ENCODE measurements around the gene ENO1. TPM values are rescaled to one million over a fixed set of nuclear protein-coding genes. Genes with fewer than 3 reads are reported as not detected.

The ENO1 gene
- total and polyA plus RNA-seq, 9 of the 15 experiments (the other 6 are each of a cell fraction or from before 2014, with no cell fraction given), result 2,249 to 7,472 (median 2,868) TPM

DNA sequence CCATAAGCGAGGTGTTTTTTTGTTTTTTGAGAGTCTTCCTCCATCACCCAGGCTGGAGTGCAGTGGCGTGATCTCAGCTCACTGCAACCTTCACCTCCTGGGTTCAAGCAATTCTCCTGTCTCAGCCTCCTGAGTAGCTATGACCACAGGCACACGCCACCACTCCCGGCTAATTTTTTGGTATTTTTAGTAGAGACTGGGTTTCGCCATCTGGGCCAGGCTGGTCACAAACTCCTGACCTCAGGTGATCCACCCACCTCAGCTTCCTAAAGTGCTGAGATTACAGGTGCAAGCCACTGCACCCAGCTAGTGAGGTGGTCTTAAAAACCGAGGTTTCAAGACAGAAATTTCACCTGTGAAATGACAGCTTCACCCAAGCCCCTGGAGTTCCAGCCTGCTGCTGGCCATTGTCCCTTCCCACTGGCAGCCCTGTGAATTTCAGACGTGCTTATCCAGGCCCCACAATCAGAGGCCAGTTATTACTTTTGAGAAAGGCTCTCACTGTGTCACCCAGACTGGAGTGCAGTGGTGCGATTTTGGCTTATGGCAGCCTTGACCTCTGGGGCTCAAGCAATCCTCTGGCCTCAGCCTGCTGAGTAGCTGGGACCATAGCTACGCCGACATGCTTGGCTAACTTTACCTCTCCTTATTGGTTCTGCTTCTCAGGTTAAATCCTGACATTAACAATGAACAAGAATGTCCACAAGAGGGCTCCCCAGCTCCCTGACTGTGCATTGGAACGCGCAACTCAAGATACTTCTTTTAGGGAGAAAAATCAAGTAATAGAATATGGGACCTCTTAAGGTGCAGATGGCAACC, 19.4 kb downstream of the ENO1 start (continued):
- TF ChIP-seq POLR2G (IDR thresholded peaks at IDR 0.05; ENCODE audit: low read depth, low read length) (peak; percentile 33; the same call in 1 of the 2 replicates), RAD21 (CRISPR knock-in tag; conservative IDR thresholded peaks at IDR 0.05 in 1 of 2, IDR thresholded peaks at IDR 0.05 in 1 of 2) (peak; percentile 41 to 72), POLR2AphosphoS2 (IDR thresholded peaks at IDR 0.05; ENCODE audit: low read length) (peak; percentile 95; the same call in 1 of the 2 replicates), HCFC1 (IDR thresholded peaks at IDR 0.05; ENCODE audit: low read depth, low read length) (0 out of 2 replicates have a peak, but pooled peaks have one; percentile 21), HDAC8 (tag; IDR thresholded peaks at IDR 0.05) (0 out of 2 replicates have a peak, but pooled peaks have one; percentile 35), ZNF699 (CRISPR knock-in tag; IDR thresholded peaks at IDR 0.05; ENCODE audit: insufficient replicate concordance) (no peak), SMC3 (conservative IDR thresholded peaks at IDR 0.05; ENCODE audit: insufficient read depth, low read depth, low read length) (peak; percentile 67), MAFF (IDR thresholded peaks at IDR 0.05; ENCODE audit: low read length) (no peak), CBFB (CRISPR knock-in tag; IDR thresholded peaks at IDR 0.05) (peak; percentile 49; the same call in 1 of the 2 replicates), POLR2A (conservative IDR thresholded peaks at IDR 0.05) (peak; percentile 61; the same call in 1 of the 2 replicates), ETS2 (tag; IDR thresholded peaks at IDR 0.05; ENCODE audit: borderline replicate concordance, poor library complexity, severe bottlenecking) (no peak)
- TF ChIP-seq, protein P1, sequence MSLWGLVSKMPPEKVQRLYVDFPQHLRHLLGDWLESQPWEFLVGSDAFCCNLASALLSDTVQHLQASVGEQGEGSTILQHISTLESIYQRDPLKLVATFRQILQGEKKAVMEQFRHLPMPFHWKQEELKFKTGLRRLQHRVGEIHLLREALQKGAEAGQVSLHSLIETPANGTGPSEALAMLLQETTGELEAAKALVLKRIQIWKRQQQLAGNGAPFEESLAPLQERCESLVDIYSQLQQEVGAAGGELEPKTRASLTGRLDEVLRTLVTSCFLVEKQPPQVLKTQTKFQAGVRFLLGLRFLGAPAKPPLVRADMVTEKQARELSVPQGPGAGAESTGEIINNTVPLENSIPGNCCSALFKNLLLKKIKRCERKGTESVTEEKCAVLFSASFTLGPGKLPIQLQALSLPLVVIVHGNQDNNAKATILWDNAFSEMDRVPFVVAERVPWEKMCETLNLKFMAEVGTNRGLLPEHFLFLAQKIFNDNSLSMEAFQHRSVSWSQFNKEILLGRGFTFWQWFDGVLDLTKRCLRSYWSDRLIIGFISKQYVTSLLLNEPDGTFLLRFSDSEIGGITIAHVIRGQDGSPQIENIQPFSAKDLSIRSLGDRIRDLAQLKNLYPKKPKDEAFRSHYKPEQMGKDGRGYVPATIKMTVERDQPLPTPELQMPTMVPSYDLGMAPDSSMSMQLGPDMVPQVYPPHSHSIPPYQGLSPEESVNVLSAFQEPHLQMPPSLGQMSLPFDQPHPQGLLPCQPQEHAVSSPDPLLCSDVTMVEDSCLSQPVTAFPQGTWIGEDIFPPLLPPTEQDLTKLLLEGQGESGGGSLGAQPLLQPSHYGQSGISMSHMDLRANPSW (CRISPR knock-in tag; IDR thresholded peaks at IDR 0.05), result 0 out of 2 replicates have a peak, but pooled peaks have one; percentile 44
- TF ChIP-seq, protein P2, sequence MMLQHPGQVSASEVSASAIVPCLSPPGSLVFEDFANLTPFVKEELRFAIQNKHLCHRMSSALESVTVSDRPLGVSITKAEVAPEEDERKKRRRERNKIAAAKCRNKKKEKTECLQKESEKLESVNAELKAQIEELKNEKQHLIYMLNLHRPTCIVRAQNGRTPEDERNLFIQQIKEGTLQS (IDR thresholded peaks at IDR 0.05), result no peak
- TF ChIP-seq, protein P2 (CRISPR knock-in tag; conservative IDR thresholded peaks at IDR 0.05), result 0 out of 2 replicates have a peak, but pooled peaks have one; percentile 49
- TF ChIP-seq, protein P3, sequence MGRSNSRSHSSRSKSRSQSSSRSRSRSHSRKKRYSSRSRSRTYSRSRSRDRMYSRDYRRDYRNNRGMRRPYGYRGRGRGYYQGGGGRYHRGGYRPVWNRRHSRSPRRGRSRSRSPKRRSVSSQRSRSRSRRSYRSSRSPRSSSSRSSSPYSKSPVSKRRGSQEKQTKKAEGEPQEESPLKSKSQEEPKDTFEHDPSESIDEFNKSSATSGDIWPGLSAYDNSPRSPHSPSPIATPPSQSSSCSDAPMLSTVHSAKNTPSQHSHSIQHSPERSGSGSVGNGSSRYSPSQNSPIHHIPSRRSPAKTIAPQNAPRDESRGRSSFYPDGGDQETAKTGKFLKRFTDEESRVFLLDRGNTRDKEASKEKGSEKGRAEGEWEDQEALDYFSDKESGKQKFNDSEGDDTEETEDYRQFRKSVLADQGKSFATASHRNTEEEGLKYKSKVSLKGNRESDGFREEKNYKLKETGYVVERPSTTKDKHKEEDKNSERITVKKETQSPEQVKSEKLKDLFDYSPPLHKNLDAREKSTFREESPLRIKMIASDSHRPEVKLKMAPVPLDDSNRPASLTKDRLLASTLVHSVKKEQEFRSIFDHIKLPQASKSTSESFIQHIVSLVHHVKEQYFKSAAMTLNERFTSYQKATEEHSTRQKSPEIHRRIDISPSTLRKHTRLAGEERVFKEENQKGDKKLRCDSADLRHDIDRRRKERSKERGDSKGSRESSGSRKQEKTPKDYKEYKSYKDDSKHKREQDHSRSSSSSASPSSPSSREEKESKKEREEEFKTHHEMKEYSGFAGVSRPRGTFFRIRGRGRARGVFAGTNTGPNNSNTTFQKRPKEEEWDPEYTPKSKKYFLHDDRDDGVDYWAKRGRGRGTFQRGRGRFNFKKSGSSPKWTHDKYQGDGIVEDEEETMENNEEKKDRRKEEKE (IDR thresholded peaks at IDR 0.05; ENCODE audit: borderline replicate concordance in 1 of 2, control insufficient read depth in 1 of 2, low read depth in 2 of 2, low read length in 1 of 2), result 0 out of 4 replicates have a peak, but pooled peaks of 1 of the 2 experiments have one; percentile 58
